SU-DHL-6 (cell line): Measurements from ENCODE around the gene KIF21B.

Experiments
- H2AFZ ChIP-seq: fragments of 200-600 bp; sonication (generic); 2 replicates; pipeline ENCODE4 v1.6.1; 2014; ENCODE audit warnings: low read depth, mild to moderate bottlenecking, moderate library complexity, mixed read lengths, antibody characterized with exemption, low read length; ENCODE audit not compliant: severe bottlenecking
- H3F3A ChIP-seq: fragments of 200-600 bp; shearing (Covaris generic); 2 replicates; pipeline ENCODE4 v1.6.0; 2016; ENCODE audit warnings: antibody characterized with exemption, mild to moderate bottlenecking; ENCODE audit not compliant: insufficient read depth
- H3K27ac ChIP-seq: fragments of 200-600 bp; sonication (generic); 2 replicates; pipeline ENCODE4 v1.5.1; 2016; ENCODE audit warnings: low read depth, mild to moderate bottlenecking, low read length, moderate library complexity, mixed read lengths
- H3K27me3 ChIP-seq: fragments of 200-600 bp; sonication (generic), shearing (Covaris generic); 2 replicates; pipeline ENCODE4 v1.6.0; 2014; ENCODE audit warnings: mild to moderate bottlenecking, low read length
- H3K36me3 ChIP-seq: fragments of 200-600 bp; sonication (generic); 2 replicates; pipeline ENCODE4 v1.6.1; 2014; ENCODE audit warnings: mild to moderate bottlenecking, low read length, mixed read lengths
- H3K4me2 ChIP-seq: fragments of 300-600, 200-600 bp; shearing (Covaris generic), sonication (generic); 2 replicates; pipeline ENCODE4 v1.6.0; 2014; ENCODE audit warnings: low read length, low read depth, mild to moderate bottlenecking; ENCODE audit not compliant: poor library complexity, severe bottlenecking
- H3K4me3 ChIP-seq: fragments of 200-600 bp; sonication (generic); 2 replicates; pipeline ENCODE4 v1.5.1; 2014; ENCODE audit warnings: antibody characterized with exemption, low read length, mild to moderate bottlenecking, mixed read lengths; ENCODE audit not compliant: insufficient read depth, poor library complexity, severe bottlenecking
- H3K79me2 ChIP-seq: fragments of 200-600 bp; sonication (generic); 2 replicates; pipeline ENCODE4 v1.6.1; 2014; ENCODE audit warnings: mild to moderate bottlenecking, low read length, moderate library complexity; ENCODE audit not compliant: insufficient read depth
- H3K9ac ChIP-seq: fragments of 200-600 bp; sonication (generic); 2 replicates; pipeline ENCODE4 v1.7.0; 2014; ENCODE audit warnings: mild to moderate bottlenecking, low read length
- H3K9me2 ChIP-seq: fragments of 200-600 bp; sonication (generic); replicated peaks from 2 replicates; pipeline ENCODE4 v1.6.1; 2014; ENCODE audit warnings: low read length; ENCODE audit not compliant: insufficient read depth
- H3K9me3 ChIP-seq: fragments of 200-600 bp; sonication (generic); 2 replicates; pipeline ENCODE4 v1.6.1; 2014; ENCODE audit warnings: low read length, mixed read lengths; ENCODE audit not compliant: insufficient read depth
- H4K20me1 ChIP-seq: fragments of 200-600 bp; sonication (generic); 2 replicates; pipeline ENCODE4 v1.6.1; 2014; ENCODE audit warnings: low read depth, mild to moderate bottlenecking, antibody characterized with exemption, low read length, moderate library complexity, mixed read lengths
- EZH2phosphoT487 ChIP-seq: fragments of 200-600 bp; sonication (generic), shearing (Covaris generic); conservative IDR thresholded peaks from 2 replicates; pipeline ENCODE4 v1.6.1; 2018; ENCODE audit warnings: mild to moderate bottlenecking, antibody characterized with exemption, low read length, moderate library complexity, mixed read lengths
- TF ChIP-seq, protein P1 (sequence below): fragments of 200-600 bp; sonication (generic); IDR thresholded peaks from one replicate; pipeline ENCODE4 v1.5.1; 2017; ENCODE audit warnings: antibody characterized with exemption, mild to moderate bottlenecking, low read length, moderate library complexity; ENCODE audit not compliant: insufficient read depth, poor library complexity, severe bottlenecking

KIF21B gene

DNA sequence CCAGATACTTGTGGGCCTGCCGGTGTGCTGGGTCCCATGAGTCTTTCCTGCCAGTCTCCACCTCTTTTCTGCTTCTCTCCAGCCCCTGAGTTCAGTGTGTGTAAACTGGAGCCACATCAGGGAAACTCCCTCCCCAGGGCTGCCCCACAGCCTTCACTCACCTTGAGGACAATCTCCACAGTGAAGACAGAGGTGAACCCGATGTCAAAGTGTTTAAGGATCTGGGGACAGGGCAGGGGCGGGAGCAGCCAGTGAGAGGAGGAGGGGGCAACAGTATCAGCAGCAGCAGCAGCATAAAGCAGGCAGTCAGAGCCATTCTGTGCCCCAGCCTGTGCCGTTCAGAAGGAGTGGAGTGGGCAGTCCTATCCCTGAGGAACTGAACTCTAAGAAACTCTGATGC lies 45.5 kb upstream of the KIF21B start:
- no peak overlapping the region for H3K4me2 ChIP-seq

DNA sequence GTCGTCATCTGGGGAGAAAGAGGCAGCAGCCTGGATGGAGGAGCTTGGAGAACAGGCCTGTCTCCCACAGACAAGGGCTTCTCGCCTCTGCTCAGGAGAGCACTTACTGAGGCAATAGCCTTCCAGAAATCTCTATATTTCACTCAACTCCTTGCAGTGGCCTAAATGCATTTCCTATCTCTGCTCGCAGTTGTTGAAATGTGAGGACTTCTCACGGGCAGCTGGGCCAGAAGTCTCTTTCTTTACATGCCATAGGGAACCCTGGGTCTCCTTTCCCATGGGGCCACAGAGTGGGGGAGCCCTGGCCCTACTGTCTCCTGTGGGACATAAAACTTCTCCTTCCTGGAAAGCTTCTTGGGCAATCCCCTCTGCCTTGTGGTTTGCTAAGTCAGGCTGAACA lies 43.5 kb upstream of the KIF21B start:
- Histone ChIP-seq H3K79me2 (no peaks in the 10 kb centered on the region), H2AFZ (no peak overlapping the region), H3K9ac (no peak overlapping the region), H3K9me2 (no peaks in the 10 kb centered on the region), H3K27me3 (no peaks in the 10 kb centered on the region), H3K4me3 (no peak overlapping the region), H4K20me1 (no peaks in the 10 kb centered on the region), H3K36me3 (no peaks in the 10 kb centered on the region), H3K4me2 (no peak overlapping the region), H3K9me3 (no peaks in the 10 kb centered on the region), H3K27ac (no peak overlapping the region), H3F3A (no peaks in the 10 kb centered on the region)
- TF ChIP-seq EZH2phosphoT487, result no peak
- TF ChIP-seq, protein P1, sequence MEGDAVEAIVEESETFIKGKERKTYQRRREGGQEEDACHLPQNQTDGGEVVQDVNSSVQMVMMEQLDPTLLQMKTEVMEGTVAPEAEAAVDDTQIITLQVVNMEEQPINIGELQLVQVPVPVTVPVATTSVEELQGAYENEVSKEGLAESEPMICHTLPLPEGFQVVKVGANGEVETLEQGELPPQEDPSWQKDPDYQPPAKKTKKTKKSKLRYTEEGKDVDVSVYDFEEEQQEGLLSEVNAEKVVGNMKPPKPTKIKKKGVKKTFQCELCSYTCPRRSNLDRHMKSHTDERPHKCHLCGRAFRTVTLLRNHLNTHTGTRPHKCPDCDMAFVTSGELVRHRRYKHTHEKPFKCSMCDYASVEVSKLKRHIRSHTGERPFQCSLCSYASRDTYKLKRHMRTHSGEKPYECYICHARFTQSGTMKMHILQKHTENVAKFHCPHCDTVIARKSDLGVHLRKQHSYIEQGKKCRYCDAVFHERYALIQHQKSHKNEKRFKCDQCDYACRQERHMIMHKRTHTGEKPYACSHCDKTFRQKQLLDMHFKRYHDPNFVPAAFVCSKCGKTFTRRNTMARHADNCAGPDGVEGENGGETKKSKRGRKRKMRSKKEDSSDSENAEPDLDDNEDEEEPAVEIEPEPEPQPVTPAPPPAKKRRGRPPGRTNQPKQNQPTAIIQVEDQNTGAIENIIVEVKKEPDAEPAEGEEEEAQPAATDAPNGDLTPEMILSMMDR, result no peak

More for the DNA sequence above, 45.5 kb upstream of the KIF21B start:
- no peaks in the 10 kb centered on the region for H3K9me3 ChIP-seq
- no peaks in the 10 kb centered on the region for H3K9me2 ChIP-seq
- no peak overlapping the region for H3K9ac ChIP-seq
- TF ChIP-seq, protein P1, result no peak
- no peak for TF ChIP-seq EZH2phosphoT487
- H3K27ac ChIP-seq, result no peak overlapping the region
- H3K36me3 ChIP-seq, result no peaks in the 10 kb centered on the region
- no peaks in the 10 kb centered on the region for H4K20me1 ChIP-seq
- H3K27me3 ChIP-seq, result no peaks in the 10 kb centered on the region
- H2AFZ ChIP-seq, result no peak overlapping the region
- H3F3A ChIP-seq, result no peaks in the 10 kb centered on the region
- H3K79me2 ChIP-seq, result no peaks in the 10 kb centered on the region
- H3K4me3 ChIP-seq, result no peak overlapping the region

DNA sequence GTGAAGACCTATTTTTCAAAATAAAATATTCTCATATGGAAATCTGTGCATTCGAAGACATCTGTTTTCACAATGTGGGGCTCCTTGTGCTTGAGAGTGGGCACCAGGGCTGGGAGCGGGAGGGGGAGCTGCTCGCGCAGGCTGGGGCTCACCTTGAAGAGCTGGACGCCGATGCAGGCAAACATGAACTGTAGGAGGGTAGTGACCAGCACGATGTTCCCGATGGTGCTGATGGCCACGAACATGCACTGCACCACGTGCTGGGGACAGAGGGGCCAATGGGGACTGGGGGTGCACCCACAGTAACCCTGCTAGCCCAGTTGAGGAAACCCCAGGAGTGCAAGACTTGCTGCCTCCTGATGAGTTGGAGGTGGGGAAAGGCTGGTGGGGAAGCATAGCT lies 42.2 kb upstream of the KIF21B start:
- no peak overlapping the region for H3K27ac ChIP-seq
- H3K4me3 ChIP-seq, result no peak overlapping the region
- H3K36me3 ChIP-seq, result no peaks in the 10 kb centered on the region
- no peak overlapping the region for H3K9ac ChIP-seq
- no peaks in the 10 kb centered on the region for H3K79me2 ChIP-seq
- H2AFZ ChIP-seq, result no peak overlapping the region
- no peaks in the 10 kb centered on the region for H4K20me1 ChIP-seq
- no peak overlapping the region for H3K4me2 ChIP-seq
- H3K9me3 ChIP-seq, result no peaks in the 10 kb centered on the region
- H3K9me2 ChIP-seq, result no peaks in the 10 kb centered on the region
- TF ChIP-seq, protein P1, result no peak
- TF ChIP-seq EZH2phosphoT487, result no peak
- H3K27me3 ChIP-seq, result no peaks in the 10 kb centered on the region
- H3F3A ChIP-seq, result no peaks in the 10 kb centered on the region

DNA sequence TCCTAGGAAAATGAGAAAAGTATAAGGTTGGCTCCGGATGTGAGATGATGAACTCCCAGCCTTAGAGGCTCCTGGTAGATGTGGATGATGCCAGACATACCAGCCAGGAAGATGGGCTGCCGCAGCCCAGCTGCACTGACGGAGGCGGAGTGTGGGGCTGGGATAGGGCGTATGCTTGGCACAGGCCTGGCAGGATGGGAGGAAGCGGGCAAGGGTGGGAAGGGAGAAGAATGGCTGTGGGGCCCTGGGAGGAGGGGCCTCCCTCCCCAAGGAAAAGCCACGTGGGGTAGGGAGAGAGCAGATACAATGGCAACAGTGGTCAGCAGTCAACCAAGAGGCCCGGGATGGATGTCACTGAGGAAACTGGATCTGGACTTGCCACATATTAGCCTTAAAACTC lies 41.3 kb upstream of the KIF21B start:
- Histone ChIP-seq H3K9ac (no peak overlapping the region), H3K9me2 (no peaks in the 10 kb centered on the region), H2AFZ (no peak overlapping the region), H3K27me3 (no peaks in the 10 kb centered on the region), H3K36me3 (no peaks in the 10 kb centered on the region), H3K27ac (no peak overlapping the region), H3K79me2 (no peaks in the 10 kb centered on the region), H3K4me2 (no peak overlapping the region), H3F3A (no peaks in the 10 kb centered on the region), H3K4me3 (no peak overlapping the region), H4K20me1 (no peaks in the 10 kb centered on the region), H3K9me3 (no peaks in the 10 kb centered on the region)
- TF ChIP-seq, protein P1, result no peak
- TF ChIP-seq EZH2phosphoT487, result no peak
